ENCODE results near the gene MFF.
"Not testable (repeated sequence)": the region's sequence is repeated elsewhere in the genome, so short reads cannot be mapped to it uniquely, and the experiment has no call there.

MFF gene

GRCh38 chr2:227377467-227378351 lies 52.7 kb downstream of the MFF start:
- no peak overlapping the region for H3K4me3 ChIP-seq (ENCODE audit: low read depth, low read length)
- no peak overlapping the region for H3K9ac ChIP-seq (ENCODE audit: low read length)
- H3K9me3 ChIP-seq (ENCODE audit: control insufficient read depth, insufficient read depth, low read depth, low read length), result no peaks in the 10 kb centered on the region
- no peak overlapping the region for H3K27ac ChIP-seq (ENCODE audit: low read depth, low read length)
- no peaks in the 10 kb centered on the region for H3K27me3 ChIP-seq (ENCODE audit: control insufficient read depth, insufficient read depth, low read length)
- peaks cover 7% of the 10 kb centered on the region for H3K4me1 ChIP-seq (ENCODE audit: control insufficient read depth, insufficient read depth, low read length)
- no peaks in the 10 kb centered on the region for H3K36me3 ChIP-seq (ENCODE audit: control insufficient read depth, insufficient read depth, low read length)

GRCh38 chr2:227378371-227378782 lies 53.3 kb downstream of the MFF start:
- H3K27ac ChIP-seq (ENCODE audit: low read depth, low read length), result no peak overlapping the region
- H3K27me3 ChIP-seq (ENCODE audit: control insufficient read depth, insufficient read depth, low read length), result no peaks in the 10 kb centered on the region
- H3K4me1 ChIP-seq (ENCODE audit: control insufficient read depth, insufficient read depth, low read length), result peaks cover 7% of the 10 kb centered on the region

GRCh38 chr2:227379095-227379494 lies 54.0 kb downstream of the MFF start, which contains the start of gene TM4SF20:
Gene TM4SF20, minus strand, starts transcription at chr2:227379306. Its CDS starts 38 bp downstream, at chr2:227379268.
- Histone ChIP-seq H3K27me3 (ENCODE audit: control insufficient read depth, insufficient read depth, low read length) (no peaks in the 10 kb centered on the region), H3K9me3 (ENCODE audit: control insufficient read depth, insufficient read depth, low read depth, low read length) (no peaks in the 10 kb centered on the region), H3K4me3 (ENCODE audit: low read depth, low read length) (no peak within 1 kb of the TSS), H3K27ac (ENCODE audit: low read depth, low read length) (no peak within 1 kb of the TSS), H3K36me3 (ENCODE audit: control insufficient read depth, insufficient read depth, low read length) (no peaks in the 10 kb centered on the region), H3K4me1 (ENCODE audit: control insufficient read depth, insufficient read depth, low read length) (peaks cover 7% of the 10 kb centered on the region), H3K9ac (ENCODE audit: low read length) (no peak within 1 kb of the TSS)

More at GRCh38 chr2:227378371-227378782, 53.3 kb downstream of the MFF start:
- H3K4me3 ChIP-seq (ENCODE audit: low read depth, low read length), result no peak overlapping the region
- H3K36me3 ChIP-seq (ENCODE audit: control insufficient read depth, insufficient read depth, low read length), result no peaks in the 10 kb centered on the region
- no peaks in the 10 kb centered on the region for H3K9me3 ChIP-seq (ENCODE audit: control insufficient read depth, insufficient read depth, low read depth, low read length)
- no peak overlapping the region for H3K9ac ChIP-seq (ENCODE audit: low read length)

- not testable (repeated sequence) for H3K9me3 ChIP-seq (ENCODE audit: control insufficient read depth, insufficient read depth, low read depth, low read length); H3K27ac ChIP-seq (ENCODE audit: low read depth, low read length); H3K36me3 ChIP-seq (ENCODE audit: control insufficient read depth, insufficient read depth, low read length); H3K27me3 ChIP-seq (ENCODE audit: control insufficient read depth, insufficient read depth, low read length); H3K4me3 ChIP-seq (ENCODE audit: low read depth, low read length); H3K9ac ChIP-seq (ENCODE audit: low read length); H3K4me1 ChIP-seq (ENCODE audit: control insufficient read depth, insufficient read depth, low read length)
Observed at GRCh38 chr2:227382241-227382835, 57.3 kb downstream of the MFF start.

GRCh38 chr2:227383686-227384085 lies 58.6 kb downstream of the MFF start:
- Histone ChIP-seq H3K27ac (ENCODE audit: low read depth, low read length) (no peak overlapping the region), H3K27me3 (ENCODE audit: control insufficient read depth, insufficient read depth, low read length) (no peaks in the 10 kb centered on the region), H3K9ac (ENCODE audit: low read length) (no peak overlapping the region), H3K9me3 (ENCODE audit: control insufficient read depth, insufficient read depth, low read depth, low read length) (no peaks in the 10 kb centered on the region), H3K4me1 (ENCODE audit: control insufficient read depth, insufficient read depth, low read length) (no peaks in the 10 kb centered on the region), H3K4me3 (ENCODE audit: low read depth, low read length) (no peak overlapping the region), H3K36me3 (ENCODE audit: control insufficient read depth, insufficient read depth, low read length) (no peaks in the 10 kb centered on the region)

GRCh38 chr2:227386630-227387029 lies 61.6 kb downstream of the MFF start:
- Histone ChIP-seq H3K4me3 (ENCODE audit: low read depth, low read length) (no peak overlapping the region), H3K27ac (ENCODE audit: low read depth, low read length) (no peak overlapping the region), H3K27me3 (ENCODE audit: control insufficient read depth, insufficient read depth, low read length) (no peaks in the 10 kb centered on the region), H3K9ac (ENCODE audit: low read length) (no peak overlapping the region), H3K9me3 (ENCODE audit: control insufficient read depth, insufficient read depth, low read depth, low read length) (no peaks in the 10 kb centered on the region), H3K36me3 (ENCODE audit: control insufficient read depth, insufficient read depth, low read length) (no peaks in the 10 kb centered on the region), H3K4me1 (ENCODE audit: control insufficient read depth, insufficient read depth, low read length) (no peaks in the 10 kb centered on the region)

- H3K4me3 ChIP-seq (ENCODE audit: low read depth, low read length); H3K27me3 ChIP-seq (ENCODE audit: control insufficient read depth, insufficient read depth, low read length); H3K9me3 ChIP-seq (ENCODE audit: control insufficient read depth, insufficient read depth, low read depth, low read length); H3K27ac ChIP-seq (ENCODE audit: low read depth, low read length); H3K9ac ChIP-seq (ENCODE audit: low read length); H3K4me1 ChIP-seq (ENCODE audit: control insufficient read depth, insufficient read depth, low read length); H3K36me3 ChIP-seq (ENCODE audit: control insufficient read depth, insufficient read depth, low read length): not testable (repeated sequence)
Observed at GRCh38 chr2:227387583-227387982, 62.5 kb downstream of the MFF start, which contains the start of gene SCYGR1. Gene SCYGR1, minus strand, starts transcription at chr2:227387949. Its CDS starts 0 bp downstream, at chr2:227387949.

- no peaks in the 10 kb centered on the region for H3K9me3 ChIP-seq (ENCODE audit: control insufficient read depth, insufficient read depth, low read depth, low read length)
- no peak overlapping the region for H3K4me3 ChIP-seq (ENCODE audit: low read depth, low read length)
- H3K36me3 ChIP-seq (ENCODE audit: control insufficient read depth, insufficient read depth, low read length), result no peaks in the 10 kb centered on the region
- H3K27me3 ChIP-seq (ENCODE audit: control insufficient read depth, insufficient read depth, low read length), result no peaks in the 10 kb centered on the region
- H3K9ac ChIP-seq (ENCODE audit: low read length), result no peak overlapping the region
- H3K4me1 ChIP-seq (ENCODE audit: control insufficient read depth, insufficient read depth, low read length), result no peaks in the 10 kb centered on the region
- H3K27ac ChIP-seq (ENCODE audit: low read depth, low read length), result no peak overlapping the region
Observed at GRCh38 chr2:227388537-227389011, 63.5 kb downstream of the MFF start.

- Histone ChIP-seq H3K27me3 (ENCODE audit: control insufficient read depth, insufficient read depth, low read length) (no peaks in the 10 kb centered on the region), H3K4me1 (ENCODE audit: control insufficient read depth, insufficient read depth, low read length) (no peaks in the 10 kb centered on the region), H3K36me3 (ENCODE audit: control insufficient read depth, insufficient read depth, low read length) (no peaks in the 10 kb centered on the region), H3K27ac (ENCODE audit: low read depth, low read length) (no peak overlapping the region), H3K9me3 (ENCODE audit: control insufficient read depth, insufficient read depth, low read depth, low read length) (no peaks in the 10 kb centered on the region), H3K9ac (ENCODE audit: low read length) (no peak overlapping the region), H3K4me3 (ENCODE audit: low read depth, low read length) (no peak overlapping the region)
Observed at GRCh38 chr2:227389231-227389630, 64.2 kb downstream of the MFF start.

- Histone ChIP-seq H3K9me3 (ENCODE audit: control insufficient read depth, insufficient read depth, low read depth, low read length) (no peaks in the 10 kb centered on the region), H3K27me3 (ENCODE audit: control insufficient read depth, insufficient read depth, low read length) (no peaks in the 10 kb centered on the region), H3K27ac (ENCODE audit: low read depth, low read length) (no peak overlapping the region), H3K4me3 (ENCODE audit: low read depth, low read length) (no peak overlapping the region), H3K4me1 (ENCODE audit: control insufficient read depth, insufficient read depth, low read length) (no peaks in the 10 kb centered on the region), H3K36me3 (ENCODE audit: control insufficient read depth, insufficient read depth, low read length) (no peaks in the 10 kb centered on the region), H3K9ac (ENCODE audit: low read length) (no peak overlapping the region)
Observed at GRCh38 chr2:227389661-227390060, 64.6 kb downstream of the MFF start.

All from HUES6 (cell line).